HG03280 (cell line): ENCODE measurements around the gene KLF16.
"Not testable (repeated sequence)": the region's sequence is repeated elsewhere in the genome, so short reads cannot be mapped to it uniquely, and the experiment has no call there.

Source experiments
- ATAC-seq: cut with Tn5 transposase; IDR thresholded peaks from one replicate; pipeline ENCODE4 v1.9.1; 2021; ENCODE audit warnings: mild to moderate bottlenecking, moderate library complexity; ENCODE audit not compliant: unreplicated experiment

Gene KLF16

DNA sequence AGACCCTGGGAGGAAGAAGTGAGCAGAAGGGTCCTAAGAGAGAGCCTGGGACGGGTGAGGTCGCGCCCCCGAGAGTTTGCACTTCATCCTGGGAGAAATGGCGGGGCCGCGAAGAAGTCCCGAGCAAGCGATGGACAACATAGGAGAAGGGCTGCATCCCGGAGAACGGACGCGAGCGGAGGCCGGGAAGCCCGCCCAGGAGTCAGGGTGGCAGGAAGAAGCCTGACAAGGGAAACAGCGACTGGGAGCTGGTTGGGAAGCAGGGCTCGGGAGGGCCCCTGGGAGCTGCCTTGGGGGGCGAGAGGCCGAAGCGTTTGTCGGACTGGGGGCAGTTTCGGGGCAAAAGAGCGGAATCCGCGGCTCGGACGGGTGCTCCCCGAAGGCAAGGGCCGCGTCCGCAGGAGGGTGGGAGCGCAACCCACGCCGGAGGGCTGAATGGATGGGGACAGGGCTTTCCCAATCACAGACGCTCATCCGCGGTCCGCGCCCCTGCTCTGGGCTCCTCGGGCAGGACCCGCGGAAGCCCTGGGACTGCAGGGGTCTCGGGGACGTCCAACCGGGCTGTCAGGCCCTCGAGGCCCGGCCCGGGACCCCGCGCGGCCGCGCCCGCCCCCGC is 21.4 kb upstream of the KLF16 start:
- ATAC-seq = peak; percentile 21

DNA sequence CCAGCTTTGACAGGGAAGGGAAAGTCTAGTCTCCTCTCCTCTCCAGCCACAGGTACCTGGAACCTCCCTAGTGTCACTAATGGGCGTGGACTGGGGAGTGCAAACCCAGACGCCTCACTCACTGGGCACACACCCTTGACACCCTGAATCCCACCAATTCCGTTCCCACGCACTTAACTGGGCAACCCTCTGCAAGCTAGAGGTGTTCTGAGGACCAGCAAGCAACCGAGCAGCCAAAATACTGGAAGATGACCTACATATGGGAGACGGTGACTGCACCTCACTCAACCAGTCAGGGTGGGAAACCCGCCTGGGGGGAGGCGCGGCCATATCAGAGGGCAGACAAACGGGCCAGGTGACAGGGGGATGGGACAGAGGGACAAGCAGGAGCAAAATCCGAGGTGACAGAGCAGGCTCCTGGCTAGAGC is 20.9 kb upstream of the KLF16 start:
- ATAC-seq = no peak

DNA sequence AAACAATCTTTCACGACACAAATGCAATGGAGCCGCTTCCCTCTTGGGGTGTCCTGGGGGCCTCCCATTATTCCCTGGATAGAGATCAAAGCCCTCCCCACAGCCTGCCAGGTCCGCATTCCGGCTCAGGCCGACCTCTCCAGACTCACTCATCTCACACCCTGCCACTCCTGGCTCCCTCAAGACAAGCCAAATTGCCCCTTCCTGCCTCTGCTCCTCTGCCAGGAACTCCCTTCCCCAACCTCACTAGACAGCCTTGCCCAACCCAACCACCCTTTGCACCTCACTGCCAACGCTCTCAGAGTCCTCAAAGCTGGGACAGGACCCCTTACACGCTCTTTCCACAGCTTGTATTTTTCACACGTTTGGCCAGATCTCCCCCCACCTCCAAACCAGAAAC is 20.4 kb upstream of the KLF16 start:
- ATAC-seq = no peak

DNA sequence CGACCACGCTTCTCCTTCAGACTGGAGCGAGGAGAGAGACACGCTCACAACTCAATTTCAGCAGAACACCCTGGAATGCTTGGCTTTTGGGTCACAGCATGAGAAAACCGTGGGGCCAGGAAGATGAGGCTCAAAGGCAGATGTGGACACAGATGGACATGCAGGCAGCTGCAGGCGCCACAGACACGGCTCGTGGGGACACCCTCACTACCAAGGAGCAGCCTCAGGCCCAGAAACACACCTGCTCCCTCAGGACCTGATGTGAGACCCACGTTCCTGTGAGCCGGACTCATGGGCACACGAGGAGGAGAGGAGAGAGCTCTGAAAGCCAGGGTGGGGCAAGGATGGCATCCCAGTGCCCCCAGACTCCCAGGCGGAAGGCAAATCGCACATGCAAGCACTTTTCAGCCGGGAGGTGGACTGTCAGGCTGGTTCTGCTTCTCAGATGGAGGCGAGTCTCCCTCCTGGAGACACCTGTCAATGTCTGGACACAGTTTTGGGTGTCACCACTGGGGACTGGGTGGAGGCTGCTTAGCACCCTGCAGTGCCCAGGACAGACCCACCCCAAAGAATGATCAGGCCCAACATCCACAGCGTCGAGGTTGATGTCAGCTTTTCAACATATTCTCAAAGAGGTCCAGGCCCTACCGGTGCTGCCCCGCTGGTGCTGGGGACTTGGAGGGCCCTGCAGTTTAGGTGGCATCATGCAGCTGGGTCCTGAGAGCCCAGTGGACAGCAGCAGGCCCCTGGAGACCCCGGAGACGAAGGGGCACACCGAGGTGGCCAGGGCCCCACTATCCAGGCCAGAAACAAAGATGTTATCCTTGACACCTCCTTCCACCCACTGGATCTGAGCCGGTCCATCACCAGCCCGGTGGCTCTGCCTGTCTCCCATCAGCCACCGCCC is 19.7 kb upstream of the KLF16 start:
- ATAC-seq = no peak

DNA sequence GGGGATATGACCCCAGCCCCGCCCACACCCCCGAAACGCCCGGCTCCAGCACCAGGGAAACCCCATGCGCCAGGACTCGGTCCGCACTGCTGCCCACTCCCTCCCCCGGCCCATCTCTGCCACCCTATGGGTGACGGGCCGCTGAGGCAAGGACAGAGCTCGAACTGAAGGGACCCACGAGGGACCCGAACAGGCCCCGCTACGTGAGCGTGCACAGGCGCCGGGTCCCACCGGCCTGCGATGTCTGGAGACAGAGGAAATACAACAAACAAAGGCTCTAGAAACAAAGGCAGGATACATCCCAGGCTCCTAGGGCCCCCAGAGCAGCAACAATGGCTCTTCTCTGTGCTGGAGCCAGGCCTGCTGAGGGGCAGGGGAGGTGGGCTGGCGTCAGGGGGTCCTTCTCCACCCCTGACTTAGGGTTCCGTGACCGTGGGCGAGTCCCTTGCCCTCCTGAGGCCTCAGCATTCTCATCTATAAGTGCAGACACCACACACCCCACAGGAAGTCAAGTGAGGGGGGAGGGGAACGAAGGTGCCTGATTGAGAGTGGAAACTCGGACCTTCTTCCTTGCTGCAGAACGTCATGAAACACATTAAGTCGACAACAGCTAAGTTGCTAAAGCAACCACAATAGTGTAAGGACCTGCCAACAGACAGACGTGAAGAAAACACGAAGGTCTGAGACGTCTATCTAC is 18.9 kb upstream of the KLF16 start:
- ATAC-seq = no peak

DNA sequence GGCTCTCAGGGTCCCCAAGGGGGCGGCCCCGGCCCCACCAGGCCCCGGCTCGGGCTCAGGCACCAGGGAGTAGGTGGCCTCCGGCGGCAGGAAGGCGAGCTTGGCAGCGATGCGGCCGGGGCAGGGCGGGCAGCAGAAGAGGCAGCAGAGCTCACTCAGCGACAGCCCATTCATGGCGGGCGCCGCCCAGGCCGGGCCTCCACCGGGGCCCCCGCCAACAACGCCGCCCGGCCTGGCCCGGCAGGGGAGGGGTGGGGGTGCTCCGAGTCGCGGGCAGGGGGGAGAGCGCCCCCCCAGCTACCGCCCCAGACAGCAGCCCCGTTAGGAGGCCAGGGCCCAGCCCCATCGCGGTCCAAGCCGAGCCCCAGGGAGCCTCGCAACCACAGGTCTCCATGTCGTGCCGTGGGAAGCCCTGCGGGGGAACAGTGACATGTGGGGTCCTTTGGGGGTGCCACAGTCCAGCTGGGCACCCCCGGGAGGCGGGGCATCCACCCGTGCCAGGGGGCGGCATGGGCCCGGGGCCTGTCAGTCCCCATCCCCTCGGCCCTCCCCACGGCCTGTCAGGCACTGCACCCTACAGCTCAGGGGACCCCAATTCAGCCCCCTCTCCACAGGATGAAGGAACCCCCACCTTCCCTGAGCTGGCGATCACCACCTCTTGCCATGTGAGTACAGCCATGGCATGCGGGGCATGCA is 18.2 kb upstream of the KLF16 start:
- ATAC-seq = not testable (repeated sequence)

DNA sequence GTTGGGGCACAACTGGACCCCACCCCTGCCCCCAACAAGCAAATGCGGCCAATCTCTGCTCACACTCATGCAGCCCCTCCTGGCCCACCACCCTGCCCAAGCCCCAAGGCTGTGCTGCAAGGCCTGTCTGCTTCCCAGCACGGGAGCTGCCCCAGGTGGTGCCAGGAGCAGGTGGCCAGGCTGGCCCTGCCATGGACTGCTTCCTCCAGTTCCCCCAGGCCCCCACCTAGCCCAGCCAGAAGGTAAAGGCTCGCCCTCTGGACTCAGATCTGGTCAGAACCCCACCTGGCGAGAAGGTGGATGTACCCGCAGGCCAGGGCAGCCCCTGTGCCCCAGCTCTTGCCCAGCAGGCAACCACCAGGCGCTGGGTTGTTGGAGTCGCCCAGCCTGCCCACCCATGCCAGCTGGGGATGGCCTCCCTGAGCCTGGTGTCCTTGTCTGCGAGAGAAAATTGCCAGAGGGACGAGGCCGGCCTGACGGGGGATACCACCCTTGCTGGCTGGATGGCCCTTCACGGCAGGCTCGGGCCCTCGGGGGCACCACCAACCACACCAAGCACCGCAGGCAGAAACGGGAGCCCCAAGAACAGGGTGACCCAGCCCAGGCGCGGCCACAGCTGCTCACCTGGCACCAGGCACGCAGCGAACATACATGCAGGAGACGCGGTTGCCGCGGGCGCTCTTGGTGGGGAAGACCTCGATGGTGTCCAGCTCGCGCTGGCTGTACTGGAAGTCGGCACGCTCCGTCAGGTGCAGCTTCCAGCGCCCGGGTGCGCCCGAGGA is 17.4 kb upstream of the KLF16 start:
- ATAC-seq = no peak

DNA sequence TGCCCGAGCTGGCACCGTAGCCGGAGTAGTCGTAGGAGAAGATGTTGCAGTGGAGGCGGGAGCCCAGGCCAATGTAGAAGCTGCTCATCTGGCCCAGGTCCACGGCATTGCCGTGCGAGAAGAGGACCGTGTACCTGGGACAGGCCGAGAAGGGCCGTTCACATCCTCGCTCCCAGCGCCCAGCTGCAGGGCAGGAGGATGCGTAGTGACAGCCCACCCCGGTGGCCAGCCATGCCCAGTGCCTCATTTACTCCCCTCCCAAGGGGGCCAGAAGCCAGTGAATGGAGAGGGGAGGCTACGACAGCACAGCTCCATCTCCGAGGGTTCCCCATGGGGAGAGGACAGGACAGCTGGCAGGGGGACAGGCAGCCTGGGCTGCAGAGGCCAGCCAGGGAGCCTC is 16.6 kb upstream of the KLF16 start:
- not testable (repeated sequence) for ATAC-seq

DNA sequence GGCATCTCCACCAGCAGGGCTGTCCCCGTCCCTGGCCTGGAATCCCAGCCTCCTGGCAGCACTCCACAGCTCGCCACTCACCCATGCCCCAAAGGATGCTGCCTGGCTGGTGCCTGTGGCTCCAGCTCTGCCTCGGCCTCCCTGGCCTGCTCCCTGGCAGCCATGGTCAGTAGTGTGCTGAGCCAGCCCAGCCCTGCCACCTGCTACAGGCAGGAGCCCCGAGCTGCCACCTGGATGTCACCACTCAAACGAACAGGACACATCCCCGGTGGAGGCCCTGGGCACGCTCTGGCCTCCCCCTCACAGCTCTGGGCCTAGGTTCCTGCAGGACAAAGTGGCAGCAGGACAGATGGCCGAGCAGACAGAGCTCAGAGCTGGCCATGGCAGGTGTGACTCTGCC is 15.2 kb upstream of the KLF16 start:
- not testable (repeated sequence) for ATAC-seq

DNA sequence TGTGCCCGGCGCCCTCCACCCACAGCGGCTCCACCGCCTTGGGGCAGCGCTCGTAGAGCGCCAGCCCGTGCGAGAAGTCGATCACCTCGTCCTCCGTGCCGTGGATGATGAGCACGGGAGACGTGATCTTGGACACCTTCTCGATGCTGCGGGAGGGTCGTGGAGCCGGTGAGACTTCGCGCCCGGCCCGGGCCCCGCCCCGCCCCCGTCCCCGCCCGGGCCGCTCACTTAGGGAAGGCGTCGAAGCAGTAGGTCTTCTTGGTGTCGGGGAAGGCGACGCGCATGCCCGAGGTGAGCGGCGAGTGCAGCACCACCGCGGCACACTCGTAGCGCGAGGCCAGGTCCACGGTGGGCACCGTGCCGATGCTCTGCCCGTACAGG is 13.9 kb upstream of the KLF16 start:
- ATAC-seq = not testable (repeated sequence)

DNA sequence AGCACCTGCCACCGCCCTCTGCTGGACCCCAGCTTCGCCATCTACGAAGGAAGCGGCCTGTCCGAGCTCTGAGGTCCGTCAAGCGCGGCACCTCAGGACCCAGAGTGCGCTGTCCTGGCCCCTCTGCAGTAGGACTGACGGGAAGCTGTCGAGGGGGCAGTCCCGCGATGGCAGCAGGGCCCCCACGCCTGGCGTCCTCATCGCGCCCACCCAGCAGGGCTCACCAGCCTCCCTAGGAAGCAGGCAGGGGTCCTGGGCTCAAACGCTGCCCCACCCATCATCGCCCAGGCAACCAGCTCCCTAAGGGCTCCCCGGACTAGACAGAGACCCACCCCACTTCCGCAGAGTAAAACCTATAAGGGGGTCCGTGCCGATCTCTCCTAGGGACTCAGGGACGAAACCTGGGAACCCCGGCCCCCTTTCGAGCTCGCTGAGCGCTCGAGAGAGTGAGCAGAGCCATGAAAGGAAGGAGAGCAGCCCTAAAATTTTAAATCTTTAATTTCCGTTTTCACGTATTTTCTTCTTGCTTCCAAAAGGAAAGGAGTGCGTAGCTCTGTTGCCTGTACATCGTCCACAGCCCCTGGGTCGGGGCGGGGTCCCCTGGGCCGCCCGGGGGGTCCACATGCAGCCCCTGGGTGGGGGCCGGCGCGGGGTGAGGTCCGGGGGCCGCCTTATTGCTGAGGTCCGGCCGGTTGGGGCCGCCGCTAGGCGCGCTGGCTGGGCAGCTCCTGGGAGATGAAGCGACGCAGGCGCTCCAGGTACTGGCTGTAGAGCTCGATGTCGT is 13.3 kb upstream of the KLF16 start:
- peak; percentile 5 for ATAC-seq

DNA sequence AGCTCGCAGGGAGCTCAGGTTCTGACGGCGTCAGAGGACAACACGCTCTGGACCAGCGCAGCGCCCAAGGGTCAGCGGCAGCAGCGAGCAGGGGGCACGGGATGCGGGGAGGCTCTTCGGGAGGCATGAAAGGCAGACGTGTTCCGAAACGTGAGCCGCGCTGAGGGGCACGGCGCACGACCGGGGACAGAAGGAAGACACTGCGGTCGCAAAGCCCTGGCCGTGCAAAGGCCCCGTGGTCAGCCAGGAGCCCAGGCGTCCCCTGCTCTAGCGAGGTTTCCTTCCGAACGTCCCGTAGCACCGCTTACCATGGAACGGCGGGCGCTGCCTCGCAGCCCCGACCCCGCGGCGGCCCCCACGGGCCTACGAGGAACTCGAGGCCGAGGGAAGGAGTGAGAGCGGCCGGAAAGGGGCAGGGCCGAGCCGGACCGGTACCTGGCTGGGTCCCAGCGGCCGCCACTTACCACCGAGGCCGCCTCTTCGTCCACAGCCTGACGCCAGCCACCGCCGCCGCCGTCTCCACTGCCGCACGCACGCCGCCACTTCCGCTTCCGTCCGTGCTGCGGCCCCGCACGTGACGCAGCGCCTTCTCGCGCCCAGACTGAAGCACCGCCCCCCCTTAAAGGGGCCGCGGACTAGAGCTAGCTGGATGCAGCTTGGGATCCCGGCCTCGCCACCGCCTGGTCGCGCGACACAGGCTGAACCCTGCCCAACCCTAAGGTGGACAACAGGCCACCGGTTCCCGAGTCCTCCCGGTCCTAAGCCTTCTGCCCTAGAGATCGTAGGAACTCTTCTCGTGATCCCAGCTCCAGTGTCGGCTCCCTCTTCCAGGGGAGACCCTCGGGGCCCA is 12.5 kb upstream of the KLF16 start:
- ATAC-seq = peak; percentile 89

DNA sequence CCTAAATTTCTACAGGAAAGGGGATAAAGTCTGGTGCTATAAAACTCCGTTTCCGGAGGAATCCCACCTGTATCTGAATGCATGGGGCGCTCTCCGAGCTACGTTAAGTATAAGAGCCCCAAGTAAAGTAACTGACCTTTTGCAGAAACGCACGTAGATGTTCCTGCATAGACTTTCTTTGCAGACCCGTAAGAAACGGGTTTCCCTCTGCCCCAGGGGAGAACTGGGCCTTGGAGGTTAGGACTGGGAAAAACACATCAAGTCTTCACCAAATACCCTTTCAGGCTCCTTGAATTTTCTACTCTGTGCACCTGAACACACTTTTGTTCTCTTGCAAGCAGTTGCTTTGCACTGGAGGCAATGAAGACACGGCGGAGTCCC is 11.9 kb upstream of the KLF16 start:
- ATAC-seq = not testable (repeated sequence)

DNA sequence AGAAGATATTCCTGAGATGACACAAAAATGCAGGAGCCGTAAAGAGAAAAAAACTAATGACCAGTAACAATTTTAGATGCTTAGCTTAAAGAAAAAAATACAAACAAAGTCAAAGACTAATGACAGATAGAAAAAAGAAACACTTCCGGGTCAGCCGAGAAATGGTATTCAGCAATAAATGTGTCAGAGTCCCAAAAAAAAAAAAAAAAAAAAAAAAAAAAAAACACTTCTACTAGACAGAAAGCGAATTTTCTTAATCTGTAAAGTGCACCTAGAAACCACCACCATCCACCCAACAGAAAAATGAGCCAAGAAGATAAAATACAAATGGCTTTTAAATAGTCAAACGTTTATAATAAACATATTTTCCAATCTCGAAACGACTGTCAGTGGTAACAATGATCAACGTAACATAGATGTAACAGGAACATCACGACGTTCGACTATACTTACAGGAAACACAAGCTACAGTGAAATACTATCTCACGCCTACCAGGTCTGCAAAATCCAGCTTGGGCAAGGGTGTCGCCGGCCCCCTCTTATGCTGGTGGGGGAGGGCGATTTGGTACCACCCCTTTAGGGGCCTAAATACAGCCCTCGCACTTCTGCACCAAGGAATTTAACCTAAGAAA is 11.3 kb upstream of the KLF16 start:
- no peak for ATAC-seq

DNA sequence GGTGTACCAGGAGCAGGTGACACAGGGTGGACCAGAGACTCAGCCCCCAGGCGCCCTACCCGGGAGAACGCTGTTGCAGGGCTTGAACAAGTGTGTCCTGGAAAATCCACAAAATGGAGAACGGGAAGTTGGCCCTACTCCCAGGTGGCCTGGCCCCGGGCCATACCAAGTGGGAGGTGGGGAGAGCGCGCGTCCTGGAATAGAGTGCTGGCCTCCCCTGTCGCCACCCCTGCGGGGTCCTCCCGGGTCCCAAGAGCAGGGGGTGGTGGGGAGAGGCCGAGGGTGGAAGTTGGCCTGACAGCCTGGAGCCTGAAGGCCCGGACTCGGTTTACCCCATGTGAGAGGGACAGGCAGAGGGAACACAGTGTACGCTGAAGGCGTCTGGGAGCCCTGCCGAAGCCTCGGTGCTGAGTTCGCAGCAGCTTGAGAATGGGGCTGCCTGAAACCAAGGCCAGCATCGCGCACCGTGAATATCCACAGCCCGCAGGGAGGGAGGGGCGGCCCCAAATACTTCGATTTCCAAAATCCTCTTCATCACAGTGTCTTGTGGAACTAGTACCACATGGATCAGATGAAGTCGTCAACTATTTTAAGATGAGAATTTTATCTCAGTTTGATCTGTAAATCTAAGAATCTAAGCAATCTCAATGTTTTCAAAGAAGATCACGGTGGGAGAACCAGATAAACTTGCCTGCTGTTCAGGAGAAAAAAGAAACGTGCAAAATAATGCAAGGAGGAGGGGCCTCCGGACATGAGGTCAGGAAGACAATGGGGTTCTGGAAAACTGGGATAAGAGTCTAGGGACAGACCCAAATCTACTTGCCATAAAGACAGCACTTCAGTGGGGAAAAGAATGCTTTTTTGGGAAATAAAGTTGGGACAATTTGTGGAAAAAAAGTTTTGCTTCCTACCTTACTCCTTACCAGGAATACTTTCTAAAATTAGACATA is 10.4 kb upstream of the KLF16 start:
- ATAC-seq = no peak

DNA sequence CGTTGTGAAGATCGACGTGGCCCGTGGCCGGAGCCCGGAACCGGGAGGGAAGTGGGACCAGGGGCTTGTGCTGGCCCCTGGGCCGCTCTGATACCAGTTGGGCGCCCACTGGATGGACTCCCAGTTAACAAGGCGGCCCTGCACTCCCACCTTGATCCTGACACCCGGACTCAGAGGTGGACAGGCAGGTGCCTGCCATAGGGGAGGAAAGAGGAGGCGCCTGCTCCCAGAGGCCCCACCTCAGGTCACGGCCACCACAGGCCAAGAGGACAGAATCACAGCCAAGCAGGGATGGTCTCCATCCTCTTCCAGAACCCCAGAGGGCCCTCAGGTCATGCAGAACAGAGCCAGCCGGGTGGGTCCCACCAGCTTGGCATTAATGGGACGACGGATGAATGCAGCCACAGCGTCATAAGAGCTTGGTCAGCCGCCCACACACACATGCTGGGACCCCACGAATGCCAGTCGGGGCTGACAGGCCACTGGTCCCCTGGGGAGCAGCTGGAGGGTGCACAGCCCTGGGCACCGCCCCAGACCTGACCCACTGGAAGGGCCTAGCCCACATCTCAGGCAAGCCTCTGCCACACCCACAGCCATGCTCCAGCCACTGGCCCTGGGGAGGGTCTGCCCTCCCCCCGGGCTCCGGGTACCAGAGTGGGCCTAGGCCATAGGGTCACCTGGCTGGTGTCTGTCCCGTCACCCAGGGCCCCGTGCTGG is 9.6 kb upstream of the KLF16 start:
- ATAC-seq = no peak

DNA sequence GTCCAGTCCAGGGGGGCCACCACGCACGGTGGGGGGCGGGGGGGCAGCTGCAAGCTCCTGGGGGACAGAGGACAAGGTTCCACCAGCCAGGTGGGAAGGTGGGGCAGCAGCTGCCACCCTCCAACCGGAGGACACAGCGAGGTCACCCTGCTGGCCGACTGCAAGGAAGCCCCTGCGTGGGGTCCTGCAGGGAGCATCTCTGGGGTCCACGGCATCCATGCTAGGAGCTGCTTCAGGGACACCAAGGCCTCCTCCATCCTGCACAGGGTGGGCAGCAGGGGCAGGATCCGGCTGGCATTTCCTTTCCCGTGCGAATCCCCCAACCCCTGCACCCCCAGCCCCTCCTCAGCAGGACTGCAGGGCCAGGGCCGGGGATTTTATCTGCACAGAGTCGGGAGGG is 8.3 kb upstream of the KLF16 start:
- ATAC-seq = no peak
